ENCODE results near the gene RBL2.
"Not testable (repeated sequence)": the region's sequence is repeated elsewhere in the genome, so short reads cannot be mapped to it uniquely, and the experiment has no call there.

RBL2 gene

DNA sequence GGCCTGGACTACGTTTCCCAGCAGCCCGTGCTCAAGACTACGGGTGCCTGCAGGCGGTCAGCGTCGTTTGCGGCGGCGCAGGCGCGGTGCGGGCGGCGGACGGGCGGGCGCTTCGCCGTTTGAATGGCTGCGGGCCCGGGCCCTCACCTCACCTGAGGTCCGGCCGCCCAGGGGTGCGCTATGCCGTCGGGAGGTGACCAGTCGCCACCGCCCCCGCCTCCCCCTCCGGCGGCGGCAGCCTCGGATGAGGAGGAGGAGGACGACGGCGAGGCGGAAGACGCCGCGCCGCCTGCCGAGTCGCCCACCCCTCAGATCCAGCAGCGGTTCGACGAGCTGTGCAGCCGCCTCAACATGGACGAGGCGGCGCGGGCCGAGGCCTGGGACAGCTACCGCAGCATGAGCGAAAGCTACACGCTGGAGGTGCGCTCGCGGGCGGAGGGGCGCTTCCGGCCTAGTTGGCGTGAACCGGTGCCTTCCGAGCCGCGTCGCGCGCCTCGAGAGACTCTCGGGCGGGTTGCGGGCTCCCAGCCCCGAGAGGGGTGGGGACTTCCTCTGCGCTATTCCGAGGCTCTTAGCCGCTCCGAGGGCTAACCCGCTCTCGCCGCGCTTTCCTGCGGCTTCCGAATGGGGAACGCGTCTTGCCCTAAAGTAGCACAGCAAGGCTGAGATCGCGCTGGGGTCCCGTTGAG, at the start of gene RBL2:
RBL2 (plus strand) TSS at position 95 of the 689 bp plus-strand sequence; CDS start at position 181, 86 bp downstream.
- peak; percentile 79 for DNase-seq

GRCh38 chr16:53384610-53385009, 49.7 kb upstream of the RBL2 start:
- not testable (repeated sequence) for DNase-seq

- no peak for DNase-seq
Measured at GRCh38 chr16:53404959-53405358, 29.3 kb upstream of the RBL2 start.

- DNase-seq, result no peak
Measured at GRCh38 chr16:53412549-53412948, 21.7 kb upstream of the RBL2 start.

- DNase-seq, result no peak
Measured at GRCh38 chr16:53413864-53414263, 20.4 kb upstream of the RBL2 start.

DNA sequence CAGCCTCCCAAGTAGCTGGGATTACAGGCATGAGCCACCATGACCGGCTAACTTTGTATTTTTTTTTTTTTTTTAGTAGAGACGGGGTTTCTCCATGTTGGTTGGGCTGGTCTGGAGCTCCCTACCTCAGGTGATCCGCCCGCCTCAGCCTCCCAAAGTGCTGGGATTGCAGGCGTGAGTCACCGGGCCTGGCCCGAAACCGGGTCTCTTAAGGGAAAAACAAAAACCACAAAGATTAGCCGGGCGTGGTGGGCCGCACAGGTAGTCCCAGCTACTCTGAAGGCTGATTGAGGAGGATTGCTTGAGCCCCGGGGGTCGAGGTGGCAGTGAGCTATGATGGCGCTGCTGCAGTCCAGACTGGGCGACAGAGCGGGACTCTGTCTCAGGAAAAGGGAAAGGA, 19.9 kb upstream of the RBL2 start:
- DNase-seq, result no peak

- no peak for DNase-seq
Measured at GRCh38 chr16:53415504-53415903, 18.8 kb upstream of the RBL2 start.

- no peak for DNase-seq
Measured at GRCh38 chr16:53417011-53417410, 17.3 kb upstream of the RBL2 start.

DNA sequence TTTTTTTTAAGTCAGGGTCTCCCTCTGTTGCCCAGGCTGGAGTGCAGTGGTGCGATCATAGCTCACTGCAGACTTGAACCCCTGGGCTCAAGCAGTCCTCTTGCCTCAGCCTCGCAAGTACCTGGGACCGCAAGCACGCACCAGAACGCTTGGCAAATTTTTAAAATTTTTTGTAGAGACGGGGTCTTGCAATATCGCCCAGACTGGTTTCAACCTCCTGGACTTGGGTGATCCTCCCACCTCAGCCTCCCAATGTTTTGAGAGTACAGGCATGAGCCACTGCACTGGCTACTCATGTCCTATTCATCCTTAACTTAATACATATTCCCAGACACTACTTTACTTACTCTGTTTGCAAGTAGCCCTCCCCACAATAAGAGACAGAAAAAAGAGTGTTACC, 16.3 kb upstream of the RBL2 start:
- DNase-seq, result no peak

DNA sequence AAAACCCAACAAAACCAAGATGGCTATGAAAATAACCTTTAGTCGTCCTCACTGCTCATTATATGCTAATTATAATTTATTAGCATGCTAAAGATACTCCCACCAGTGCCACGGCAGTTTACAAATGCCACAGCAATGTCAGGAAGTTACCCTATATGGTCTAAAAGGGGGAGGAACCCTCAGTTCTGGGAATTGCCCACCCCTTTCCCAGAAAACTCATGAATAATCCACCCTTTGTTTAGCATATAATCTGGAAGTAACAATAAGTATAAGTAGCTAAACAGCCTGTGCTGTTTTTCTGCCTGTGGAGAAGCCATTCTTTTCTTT, 14.9 kb upstream of the RBL2 start:
- not testable (repeated sequence) for DNase-seq

DNA sequence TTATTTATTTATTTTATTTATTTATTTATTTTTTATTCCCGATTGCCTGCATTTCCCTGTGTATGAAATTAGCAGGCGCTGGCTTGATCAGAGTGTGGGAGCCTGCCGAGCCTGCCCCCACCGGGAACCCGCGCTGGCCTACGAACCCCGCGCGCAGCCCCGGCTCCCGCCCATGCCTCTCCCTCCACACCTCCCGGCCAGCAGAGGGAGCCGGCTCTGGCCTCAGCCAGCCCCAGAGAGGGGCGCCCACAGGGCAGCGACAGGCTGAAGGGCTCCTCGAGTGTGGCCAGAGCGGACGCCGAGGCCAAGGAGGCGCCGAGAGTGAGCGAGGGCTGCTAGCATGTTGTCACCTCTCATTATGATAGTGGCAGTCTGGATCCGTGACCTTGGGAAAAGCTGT, 13.0 kb upstream of the RBL2 start:
- DNase-seq, result no peak

GRCh38 chr16:53423968-53424367, 10.3 kb upstream of the RBL2 start:
- DNase-seq, result not testable (repeated sequence)

GRCh38 chr16:53428681-53429080, 5.6 kb upstream of the RBL2 start:
- no peak for DNase-seq

GRCh38 chr16:53429221-53429943, 4.9 kb upstream of the RBL2 start:
- DNase-seq, result no peak

DNA sequence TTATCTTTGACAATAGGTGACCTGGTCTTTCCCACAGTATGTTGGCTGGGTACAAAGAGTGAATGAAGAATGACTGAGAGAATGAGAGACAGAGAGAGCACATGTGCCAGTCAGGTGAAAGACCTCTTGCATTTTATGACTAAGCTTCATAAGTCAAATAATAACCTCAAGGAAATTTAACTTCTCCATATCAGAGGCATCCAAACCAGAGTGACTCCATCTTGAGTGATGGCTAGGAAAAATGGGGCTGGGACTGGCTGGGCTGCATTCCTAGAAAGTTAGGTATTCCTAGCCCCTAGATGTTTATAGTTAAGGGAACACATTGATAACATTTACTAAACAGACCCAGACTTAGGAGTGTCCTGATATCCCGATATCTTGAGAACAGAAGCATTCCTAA, 3.9 kb upstream of the RBL2 start:
- no peak for DNase-seq

GRCh38 chr16:53433509-53433908, 762 bp upstream of the RBL2 start:
- no peak for DNase-seq

- no peak for DNase-seq
Measured at GRCh38 chr16:53433930-53434376, 318 bp upstream of the RBL2 start.

GRCh38 chr16:53435066-53435688, 906 bp downstream of the RBL2 start:
- DNase-seq, result peak; percentile 63

GRCh38 chr16:53440125-53440524, 5.9 kb downstream of the RBL2 start:
- no peak for DNase-seq

DNA sequence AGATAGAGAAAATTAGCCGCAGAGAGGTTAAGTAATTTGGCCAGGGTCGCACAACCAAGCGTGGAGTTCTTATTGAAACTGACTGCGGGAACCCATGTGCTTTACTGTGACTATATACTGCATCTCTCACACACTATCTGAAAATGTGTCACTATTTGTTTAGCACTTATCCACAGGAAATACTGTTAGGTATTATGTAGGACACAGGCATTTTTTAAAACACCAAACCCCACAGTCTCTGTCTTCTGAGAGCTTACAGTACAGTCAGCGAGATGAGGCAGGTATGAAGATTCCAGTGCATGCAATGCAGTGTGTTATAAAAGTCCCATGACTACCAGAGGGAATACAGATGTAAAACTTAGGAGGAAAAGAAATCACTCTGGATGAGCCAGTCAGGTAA, 11.3 kb downstream of the RBL2 start:
- DNase-seq, result no peak

DNA sequence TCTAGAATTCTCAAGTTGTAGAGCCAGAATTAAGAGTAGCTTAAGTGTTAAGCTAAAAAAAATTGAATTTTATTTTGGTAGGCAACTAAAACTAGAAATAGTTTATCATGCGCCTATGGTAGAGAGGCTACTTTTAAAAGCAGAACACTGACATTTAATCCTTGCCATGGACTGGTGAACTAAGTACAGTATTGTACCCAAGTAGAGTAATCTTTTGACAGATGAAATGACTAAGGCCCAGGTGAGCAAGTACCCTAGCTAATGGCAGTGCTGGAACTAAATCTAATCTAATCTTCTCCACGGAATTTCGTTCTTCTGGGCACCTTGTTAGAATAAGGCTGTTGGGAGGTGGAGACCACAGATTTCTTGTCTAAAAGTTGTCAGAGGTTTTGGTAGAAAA, 11.8 kb downstream of the RBL2 start:
- no peak for DNase-seq

GRCh38 chr16:53449816-53450517, 15.7 kb downstream of the RBL2 start:
- no peak for DNase-seq

DNA sequence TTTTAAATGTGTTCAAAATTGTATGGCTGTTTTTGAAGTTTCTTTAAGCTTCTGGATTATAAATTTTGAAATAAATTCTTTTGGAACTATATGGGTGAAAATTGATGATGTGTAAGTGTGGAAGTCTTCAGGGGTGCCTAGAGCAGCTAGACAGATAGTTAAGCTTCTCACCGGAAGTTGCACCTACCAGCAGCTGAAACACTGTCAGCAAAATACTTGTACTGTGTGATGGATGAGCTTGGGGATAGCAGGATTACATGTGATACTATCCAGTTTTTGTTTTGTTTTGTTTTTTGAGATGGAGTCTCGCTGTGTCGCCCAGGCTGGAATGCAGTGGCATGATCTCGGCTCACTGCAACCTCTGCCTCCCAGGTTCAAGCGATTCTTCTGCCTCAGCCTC, 19.7 kb downstream of the RBL2 start:
- peak; percentile 27 for DNase-seq

- peak; percentile 36 for DNase-seq
Measured at GRCh38 chr16:53456625-53457024, 22.4 kb downstream of the RBL2 start.

Data from activated gamma-delta T cell treated with Interleukin-2 at 50 U/mL for 16 hours (primary cell).